Occipital lobe (tissue), 2 donors: ENCODE data around the gene EMILIN2. TPM values are rescaled to one million over a fixed set of nuclear protein-coding genes. Genes with fewer than 3 reads are reported as not detected.

Source experiments
- DNase-seq: peaks from one replicate; lab custom pipeline; 2025; lab: John Stamatoyannopoulos, UW
- total RNA-seq: library from RNA; depleted of rRNA; stranded (reverse); fragments of >200 nt; gene quantifications from one replicate; pipeline ENCODE4 v1.2.3, GENCODE V29; 2014

EMILIN2 gene
- total RNA-seq, 1 donor from 2014 or later, result 2.0 TPM

DNA sequence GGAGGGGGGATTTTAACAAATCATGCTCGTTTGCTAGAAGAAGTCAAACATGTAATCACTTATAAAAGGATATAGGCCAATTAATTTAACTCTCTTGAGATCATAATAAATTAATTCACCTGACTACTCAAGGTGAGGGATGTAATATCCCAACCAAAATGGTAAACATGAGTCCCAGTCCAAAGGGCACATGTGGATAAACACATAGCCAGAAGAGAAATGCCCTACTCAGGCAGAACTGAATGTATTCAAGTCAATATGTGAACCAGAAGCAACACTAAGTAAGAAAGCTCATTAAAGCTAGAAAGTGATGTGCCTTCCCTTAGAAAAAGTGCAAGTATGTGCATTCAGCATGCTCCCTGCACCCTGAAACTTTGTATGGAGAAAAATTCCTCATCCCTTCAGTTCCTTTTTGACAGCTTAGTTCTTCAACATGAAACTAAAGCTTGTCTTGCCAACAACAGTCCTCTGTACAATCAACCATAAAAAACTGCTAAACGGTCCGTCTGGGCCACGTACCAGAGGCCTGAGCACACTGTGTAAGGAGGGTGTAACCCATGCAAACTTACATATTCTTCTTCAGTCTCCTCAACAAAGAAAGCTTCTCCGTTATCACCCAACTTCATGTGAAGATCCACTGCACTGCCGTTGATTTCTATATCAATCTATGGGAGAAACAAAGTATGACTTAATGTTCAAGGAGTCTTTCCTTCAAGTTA, 107.3 kb downstream of the EMILIN2 start:
- no peak for DNase-seq

DNA sequence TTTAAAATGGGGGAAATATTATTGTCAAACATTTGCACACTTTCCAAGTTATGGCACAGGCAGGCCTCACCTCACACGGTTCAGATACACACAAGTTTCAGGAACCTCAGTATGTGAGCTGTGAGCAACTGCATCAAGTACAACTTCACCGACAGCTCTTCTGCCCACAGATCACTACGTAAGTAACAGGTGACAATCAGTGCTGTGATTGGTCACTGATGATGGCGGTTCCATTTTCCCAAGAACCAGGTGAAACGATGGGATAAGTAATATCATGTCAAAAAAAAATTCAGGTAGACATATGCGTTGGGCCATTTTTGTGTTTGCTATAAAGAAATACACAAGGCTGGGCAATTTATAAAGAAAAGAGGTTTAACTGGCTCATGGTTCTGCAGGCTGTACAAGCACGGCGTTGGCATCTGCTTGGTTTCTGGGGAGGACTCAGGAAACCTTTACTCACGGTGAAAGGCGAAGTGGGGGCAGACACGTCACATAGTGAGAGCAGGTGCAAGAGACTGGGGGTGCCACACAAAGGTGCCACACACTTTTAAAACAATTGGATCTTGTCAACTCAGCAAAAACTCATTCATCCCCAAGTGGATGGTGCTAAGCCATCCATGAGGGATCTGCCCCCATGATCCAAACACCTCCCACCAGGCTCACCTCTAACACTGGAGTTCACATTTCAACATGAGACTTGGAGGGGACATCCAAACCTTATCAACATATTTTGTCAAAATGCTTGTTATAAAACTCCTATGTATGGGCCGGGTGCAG, 108.3 kb downstream of the EMILIN2 start:
- DNase-seq, result no peak

DNA sequence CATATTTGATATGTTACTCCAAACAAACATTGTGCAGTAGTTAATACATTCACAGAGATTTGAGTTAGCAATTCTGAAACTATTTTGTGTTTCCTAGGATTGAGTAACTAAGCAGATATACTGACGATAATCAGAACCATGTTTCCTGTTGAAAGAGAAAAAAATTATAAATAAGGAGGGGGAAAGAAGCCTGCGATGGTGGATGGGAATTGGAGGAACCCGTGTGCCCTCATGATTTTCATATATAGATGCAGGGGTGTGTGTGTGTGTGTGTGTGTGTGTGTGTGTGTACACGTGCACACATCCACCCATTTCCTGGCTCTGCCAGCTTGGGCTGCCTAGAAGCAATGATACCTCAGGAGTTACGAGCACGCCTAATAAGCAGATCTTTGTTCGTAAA, 109.2 kb downstream of the EMILIN2 start:
- no peak for DNase-seq

DNA sequence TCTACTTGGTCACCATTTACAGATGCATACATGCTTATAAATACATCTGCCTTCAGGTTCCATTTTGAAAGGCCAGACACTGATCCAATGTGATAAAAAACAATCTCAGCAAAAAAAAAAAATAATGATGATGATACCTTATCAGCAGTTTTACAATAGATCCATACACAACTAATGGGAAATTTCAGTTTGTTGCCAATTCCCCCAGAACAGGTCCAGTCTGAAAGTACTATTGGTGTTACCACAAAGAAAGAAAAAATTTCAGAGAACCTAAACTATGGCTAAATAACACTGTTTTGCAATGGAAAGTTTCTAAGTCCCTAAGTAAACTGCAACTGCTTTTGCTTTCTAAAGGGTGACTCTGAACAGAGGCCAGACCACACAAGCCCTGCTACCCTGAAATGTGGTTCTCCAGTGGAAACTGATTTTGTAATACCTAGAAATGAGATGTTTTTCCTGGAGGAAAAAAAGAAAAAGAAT, 112.1 kb downstream of the EMILIN2 start:
- DNase-seq, result no peak

DNA sequence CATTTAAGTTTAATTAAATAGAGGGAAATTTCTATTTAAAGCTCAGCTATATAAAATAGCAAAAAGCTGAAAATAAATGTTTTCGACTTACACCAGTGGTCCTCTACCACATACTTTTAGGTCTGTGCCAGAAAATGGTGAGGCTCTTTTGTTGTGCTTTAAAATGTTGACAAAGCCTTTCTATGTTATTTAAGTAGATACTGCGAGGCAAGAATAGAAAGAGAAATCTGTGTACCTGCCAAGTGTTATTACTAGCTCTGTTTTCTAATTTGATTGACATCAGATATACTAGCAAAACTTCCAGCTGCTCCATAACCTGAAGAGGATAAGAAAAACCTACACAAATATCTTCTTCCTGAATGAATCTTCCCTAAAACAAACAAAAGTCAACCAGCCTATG, 112.5 kb downstream of the EMILIN2 start:
- DNase-seq, result no peak

DNA sequence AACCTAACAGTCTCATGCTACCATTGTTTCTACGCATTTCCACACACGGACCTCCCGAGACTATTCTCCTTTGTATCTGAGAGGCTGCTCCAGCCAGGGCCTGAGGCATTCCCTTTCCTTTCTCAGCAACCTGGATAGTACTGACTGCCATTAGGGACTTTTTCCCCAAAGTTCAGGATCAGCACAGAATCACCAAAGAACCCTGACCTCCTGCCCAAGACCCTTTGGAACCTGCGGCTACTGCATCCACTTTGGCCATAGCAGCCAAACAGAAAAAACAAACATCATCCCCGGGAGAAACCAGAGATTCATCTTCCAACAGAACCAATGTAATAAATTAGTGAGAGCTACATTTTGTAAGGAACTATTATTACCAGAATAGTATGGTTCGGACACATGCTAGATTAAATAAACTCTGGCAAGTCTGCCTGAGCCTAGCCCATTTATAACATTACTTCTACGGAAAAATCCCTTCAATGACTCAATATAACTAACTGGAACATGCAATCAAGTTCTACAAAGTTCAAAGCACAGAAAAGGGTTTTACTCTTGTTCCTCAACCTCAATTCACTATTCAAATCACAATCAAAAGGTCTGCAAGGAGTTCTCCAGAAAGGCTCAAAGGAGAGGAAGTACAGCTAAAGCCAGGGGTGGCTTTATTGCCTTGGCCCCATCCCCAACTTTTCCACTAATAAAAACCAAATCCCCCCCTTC, 114.3 kb downstream of the EMILIN2 start:
- no peak for DNase-seq

DNA sequence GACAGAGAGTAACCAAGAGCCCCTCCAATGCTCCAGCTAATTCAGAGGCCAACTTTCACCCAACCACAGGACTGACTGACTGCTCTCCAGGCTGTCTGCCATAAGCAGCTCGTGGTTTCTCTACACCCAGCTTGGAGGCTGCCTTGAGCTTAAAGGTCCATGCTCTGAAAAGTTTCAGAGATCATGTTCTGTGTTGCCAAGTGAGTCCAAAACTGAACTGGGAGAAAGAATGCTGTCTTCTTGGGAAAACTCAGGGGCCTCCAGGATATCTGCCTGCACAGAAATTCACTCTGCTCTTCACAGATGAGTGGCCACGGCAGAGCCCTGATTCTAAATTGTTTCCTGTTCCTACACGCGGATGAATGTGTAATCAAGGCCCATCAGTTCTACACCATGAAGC, 115.0 kb downstream of the EMILIN2 start:
- DNase-seq, result no peak

DNA sequence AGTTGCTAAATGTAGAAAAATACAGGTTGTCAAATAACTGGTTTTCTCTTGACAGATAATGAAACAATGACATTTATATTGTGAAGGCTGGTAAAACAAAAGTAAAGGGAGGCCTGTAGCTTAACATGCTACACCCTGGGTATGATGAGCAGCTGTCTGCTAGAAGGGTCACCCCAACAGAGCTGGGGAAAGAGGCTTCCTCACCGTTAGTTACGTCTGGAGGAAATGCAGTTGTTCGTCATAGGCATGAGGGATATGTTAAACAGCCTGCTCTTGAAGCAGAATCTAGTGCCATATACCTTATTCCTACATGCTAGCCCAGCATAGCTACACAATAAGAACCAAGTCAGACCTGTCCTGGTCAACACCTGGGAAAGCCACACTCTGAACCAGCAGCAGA, 116.2 kb downstream of the EMILIN2 start:
- no peak for DNase-seq

DNA sequence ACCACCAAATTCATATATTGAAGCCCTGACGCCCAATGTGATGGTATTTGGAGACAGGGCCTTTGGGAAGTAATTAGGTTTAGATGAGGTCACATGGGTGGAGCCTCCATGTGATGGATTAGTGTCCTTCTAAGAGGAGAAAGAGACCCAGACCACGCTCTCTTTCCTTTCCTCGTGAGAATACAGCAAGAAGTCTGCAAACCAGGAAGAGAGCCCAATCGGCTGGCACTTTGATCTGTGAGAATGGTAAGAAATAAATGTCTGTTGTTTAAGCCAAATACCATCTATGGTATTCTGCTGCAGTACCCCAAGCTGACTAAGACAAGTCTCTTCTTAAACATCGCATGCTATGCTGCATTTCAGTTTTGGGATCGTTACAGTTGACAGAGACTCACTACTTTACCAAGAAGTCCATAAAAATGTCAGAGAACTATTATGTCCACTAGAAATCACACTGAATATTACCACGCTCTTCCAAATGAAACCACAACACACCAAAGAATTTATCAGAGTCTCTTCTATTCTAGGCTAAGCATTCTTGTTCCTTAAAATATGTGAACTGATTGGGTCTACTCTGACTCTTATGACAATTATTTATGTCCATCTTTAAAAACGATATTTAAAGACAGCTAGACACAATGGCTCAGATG, 117.7 kb downstream of the EMILIN2 start:
- DNase-seq, result no peak

Other genes starting within 250 kb of the EMILIN2 start
- 199 TPM for gene SMCHD1, start 191.3 kb upstream of the EMILIN2 start, total RNA-seq
- 39.9 TPM for gene LPIN2, start 166.1 kb downstream of the EMILIN2 start, total RNA-seq